ENCODE results near the gene SBF2. TPM values are rescaled to one million over a fixed set of nuclear protein-coding genes. Genes with fewer than 3 reads are reported as not detected.

SBF2 gene
- total RNA-seq, 1 donor from 2014 or later: 21.1 TPM

- H3K4me3 ChIP-seq (ENCODE audit: low read depth, low read length): no peak overlapping the region
Measured at GRCh38 chr11:9775398-9775779, 518.6 kb downstream of the SBF2 start.

DNA sequence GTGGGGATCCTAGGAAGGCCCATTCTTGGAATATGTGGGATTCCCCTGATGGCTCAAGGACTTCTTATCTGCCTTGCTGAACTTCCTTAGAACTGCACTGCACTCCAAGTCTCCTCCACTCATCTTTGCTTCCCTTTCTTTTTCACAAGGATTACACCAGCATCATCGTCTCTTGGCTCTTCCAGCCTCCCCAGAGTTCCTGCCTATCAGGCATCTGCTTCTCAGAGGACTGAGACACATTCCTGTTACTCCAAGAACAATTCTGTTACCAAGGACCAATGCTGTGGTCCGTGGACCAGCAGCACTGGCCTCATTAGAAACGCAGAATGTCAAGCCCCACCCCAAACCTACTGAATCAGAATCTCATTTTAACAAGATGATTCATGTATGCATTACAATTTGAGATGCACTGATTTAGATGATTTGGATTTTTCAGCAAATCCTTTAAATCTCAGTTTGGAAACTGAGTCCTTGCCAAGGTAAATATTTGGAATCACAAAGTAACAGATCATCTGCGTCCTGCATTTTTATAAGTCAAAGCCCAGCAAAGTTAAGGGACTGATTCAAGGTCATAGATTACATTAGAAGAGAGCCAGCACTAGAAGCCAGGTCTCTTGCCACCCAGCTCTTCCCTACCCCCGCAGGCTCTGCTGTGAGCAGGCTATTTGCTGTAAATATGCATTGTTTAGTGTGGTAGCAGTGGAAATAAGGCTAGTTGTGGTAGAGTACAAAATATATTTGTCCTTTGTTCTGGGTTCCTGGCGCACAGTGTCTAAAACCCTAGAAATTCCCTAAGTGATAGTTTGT is 519.2 kb downstream of the SBF2 start:
- no peak overlapping the region for H3K4me3 ChIP-seq (ENCODE audit: low read depth, low read length)
- H3K27me3 ChIP-seq (ENCODE audit: control insufficient read depth, insufficient read depth, low read length): no peaks in the 10 kb centered on the region
- DNase-seq (ENCODE audit: low read depth): no peak
- no peaks in the 10 kb centered on the region for H3K36me3 ChIP-seq (ENCODE audit: control insufficient read depth, insufficient read depth, low read length)
- TF ChIP-seq CTCF (IDR thresholded peaks at IDR 0.05; ENCODE audit: insufficient read depth, low read length, poor library complexity, severe bottlenecking): no peak

More at GRCh38 chr11:9775398-9775779, 518.6 kb downstream of the SBF2 start:
- no peak for DNase-seq (ENCODE audit: low read depth)
- Histone ChIP-seq H3K27me3 (ENCODE audit: control insufficient read depth, insufficient read depth, low read length) (no peaks in the 10 kb centered on the region), H3K36me3 (ENCODE audit: control insufficient read depth, insufficient read depth, low read length) (no peaks in the 10 kb centered on the region)
- TF ChIP-seq CTCF (IDR thresholded peaks at IDR 0.05; ENCODE audit: insufficient read depth, low read length, poor library complexity, severe bottlenecking): no peak

DNA sequence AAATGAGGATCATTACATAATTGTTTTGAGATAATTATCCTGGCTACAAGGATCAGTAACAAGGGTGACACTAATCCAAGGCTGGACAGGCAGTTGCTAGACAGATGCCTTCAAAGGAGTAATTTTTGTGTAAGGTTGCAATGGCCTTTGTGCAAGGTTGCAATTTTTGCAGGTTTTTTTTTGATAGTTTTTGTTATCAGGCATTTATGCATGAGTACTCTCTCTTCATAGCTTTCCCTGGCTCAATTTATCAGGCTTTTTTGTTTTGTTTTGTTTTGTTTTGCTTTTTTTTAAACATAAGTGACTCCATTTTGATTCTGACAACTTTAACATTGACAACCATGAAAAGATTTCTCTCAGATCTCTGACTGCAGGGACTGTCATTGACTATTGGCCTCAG is 519.9 kb downstream of the SBF2 start:
- no peak for DNase-seq (ENCODE audit: low read depth)
- no peak for TF ChIP-seq CTCF (IDR thresholded peaks at IDR 0.05; ENCODE audit: insufficient read depth, low read length, poor library complexity, severe bottlenecking)
- no peak overlapping the region for H3K4me3 ChIP-seq (ENCODE audit: low read depth, low read length)
- H3K36me3 ChIP-seq (ENCODE audit: control insufficient read depth, insufficient read depth, low read length): no peaks in the 10 kb centered on the region
- H3K27me3 ChIP-seq (ENCODE audit: control insufficient read depth, insufficient read depth, low read length): no peaks in the 10 kb centered on the region

DNA sequence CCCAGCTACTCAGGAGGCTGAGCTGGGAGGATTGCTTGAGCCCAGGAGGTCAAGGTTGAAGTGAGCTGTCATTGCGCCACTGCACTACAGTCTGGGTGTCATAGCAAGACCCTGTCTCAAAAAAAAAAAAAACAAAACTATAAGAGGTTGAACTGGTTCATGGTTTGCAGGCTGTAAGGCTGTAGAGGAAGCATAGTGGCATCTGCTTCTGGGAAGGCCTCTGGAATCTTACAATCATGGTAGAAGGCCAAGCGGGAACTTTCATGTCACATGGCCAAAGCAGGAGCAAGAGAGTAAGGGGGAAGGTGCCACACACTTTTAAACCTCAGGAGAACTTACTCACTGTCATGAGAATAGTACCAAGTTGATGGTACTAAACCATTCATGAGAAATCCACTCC is 520.5 kb downstream of the SBF2 start:
- no peak for TF ChIP-seq CTCF (IDR thresholded peaks at IDR 0.05; ENCODE audit: insufficient read depth, low read length, poor library complexity, severe bottlenecking)
- DNase-seq (ENCODE audit: low read depth): no peak
- Histone ChIP-seq H3K36me3 (ENCODE audit: control insufficient read depth, insufficient read depth, low read length) (no peaks in the 10 kb centered on the region), H3K27me3 (ENCODE audit: control insufficient read depth, insufficient read depth, low read length) (no peaks in the 10 kb centered on the region), H3K4me3 (ENCODE audit: low read depth, low read length) (no peak overlapping the region)

GRCh38 chr11:9772218-9772617 is 521.8 kb downstream of the SBF2 start:
- H3K4me3 ChIP-seq (ENCODE audit: low read depth, low read length): no peak overlapping the region
- DNase-seq (ENCODE audit: low read depth): no peak
- TF ChIP-seq CTCF (IDR thresholded peaks at IDR 0.05; ENCODE audit: insufficient read depth, low read length, poor library complexity, severe bottlenecking): no peak
- no peaks in the 10 kb centered on the region for H3K27me3 ChIP-seq (ENCODE audit: control insufficient read depth, insufficient read depth, low read length)
- H3K36me3 ChIP-seq (ENCODE audit: control insufficient read depth, insufficient read depth, low read length): no peaks in the 10 kb centered on the region

DNA sequence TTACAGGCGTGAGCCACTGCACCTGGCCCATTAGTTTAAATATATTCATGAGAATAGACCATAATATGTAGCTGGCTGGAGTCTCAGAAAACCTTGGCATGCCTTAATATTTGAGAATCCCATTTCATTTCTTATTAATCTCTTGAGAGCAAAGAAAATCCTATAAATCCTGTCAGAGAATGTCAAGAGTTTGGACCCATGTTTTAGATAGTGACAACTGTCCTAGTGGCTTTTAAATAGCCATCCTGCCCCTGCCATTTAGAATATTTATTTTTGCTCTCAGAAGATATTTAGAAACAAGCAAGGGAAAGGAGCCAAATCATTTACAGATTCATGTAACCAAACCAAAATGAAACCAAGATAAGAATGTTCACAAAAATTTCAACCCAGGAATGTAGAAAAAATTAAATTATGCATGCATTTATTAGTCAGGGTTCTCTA is 522.9 kb downstream of the SBF2 start:
- no peak for TF ChIP-seq CTCF (IDR thresholded peaks at IDR 0.05; ENCODE audit: insufficient read depth, low read length, poor library complexity, severe bottlenecking)

More for the DNA sequence above, 522.9 kb downstream of the SBF2 start:
- DNase-seq (ENCODE audit: low read depth): no peak
- H3K4me3 ChIP-seq (ENCODE audit: low read depth, low read length): no peak overlapping the region
- H3K27me3 ChIP-seq (ENCODE audit: control insufficient read depth, insufficient read depth, low read length): no peaks in the 10 kb centered on the region
- no peaks in the 10 kb centered on the region for H3K36me3 ChIP-seq (ENCODE audit: control insufficient read depth, insufficient read depth, low read length)
